GM12891 (cell line): ENCODE measurements around the gene DCBLD2.

ENCODE experiments used
- POLR2A ChIP-seq: IDR thresholded peaks from 2 replicates; pipeline ENCODE4 v1.6.1; 2011; ENCODE audit warnings: low read depth, low read length, control low read depth
- SPI1 ChIP-seq: IDR thresholded peaks from 2 replicates; pipeline ENCODE4 v1.6.1; 2011; ENCODE audit warnings: low read depth, low read length, control low read depth
- TAF1 ChIP-seq: IDR thresholded peaks from 2 replicates; pipeline ENCODE4 v1.6.1; 2011; ENCODE audit warnings: low read depth, low read length, control low read depth

DNA sequence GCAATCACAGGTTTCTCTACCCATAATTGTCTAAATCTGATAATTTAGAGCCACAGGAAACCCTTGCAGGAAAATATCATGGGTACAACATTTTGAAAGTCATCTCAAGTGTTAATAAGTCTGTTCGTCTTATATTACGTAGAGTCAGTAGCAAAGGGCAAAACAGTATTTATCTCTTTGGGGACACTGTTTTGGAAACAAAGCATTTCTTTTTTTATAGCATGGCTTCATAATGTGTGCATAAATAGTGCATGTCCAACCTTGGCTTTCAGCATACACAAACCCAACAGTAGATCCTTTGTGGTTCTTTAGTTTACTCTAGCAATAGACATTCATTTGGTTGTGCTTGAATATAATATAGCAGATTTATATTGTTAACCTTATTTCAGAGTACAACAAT, 114.3 kb downstream of the DCBLD2 start:
- TF ChIP-seq POLR2A: no peak
- no peak for TF ChIP-seq TAF1
- no peak for TF ChIP-seq SPI1
